Nephron progenitor cell (in vitro differentiated cells): ENCODE measurements around the gene EIF4G1.

Experiments used
- DNase-seq: peaks from one replicate; pipeline ENCODE4 v3.0.0; 2021
- H3K27ac Mint-ChIP-seq: 2 replicates; pipeline ENCODE4 v1.8.0; 2021; ENCODE audit warnings: mild to moderate bottlenecking, moderate library complexity, mixed read lengths
- H3K27me3 Mint-ChIP-seq: 2 replicates; pipeline ENCODE4 v1.8.0; 2021; ENCODE audit warnings: mild to moderate bottlenecking, low read depth, mixed read lengths; ENCODE audit not compliant: poor library complexity
- H3K36me3 Mint-ChIP-seq: 2 replicates; pipeline ENCODE4 v1.8.0; 2021; ENCODE audit warnings: low read depth, mixed read lengths
- H3K4me1 Mint-ChIP-seq: 2 replicates; pipeline ENCODE4 v1.8.0; 2021; ENCODE audit warnings: mixed read lengths
- H3K4me3 Mint-ChIP-seq: 2 replicates; pipeline ENCODE4 v1.8.0; 2021; ENCODE audit warnings: mild to moderate bottlenecking, moderate library complexity, mixed read lengths
- H3K9me3 Mint-ChIP-seq: 2 replicates; pipeline ENCODE4 v1.8.0; 2021; ENCODE audit warnings: mild to moderate bottlenecking, moderate library complexity, mixed read lengths
- TF ChIP-seq, protein P1 (sequence below): fragments of 200-600 bp; sonication (generic); IDR thresholded peaks from 2 replicates; pipeline ENCODE4 v1.5.0; 2021; ENCODE audit warnings: antibody characterized with exemption

The EIF4G1 gene

DNA sequence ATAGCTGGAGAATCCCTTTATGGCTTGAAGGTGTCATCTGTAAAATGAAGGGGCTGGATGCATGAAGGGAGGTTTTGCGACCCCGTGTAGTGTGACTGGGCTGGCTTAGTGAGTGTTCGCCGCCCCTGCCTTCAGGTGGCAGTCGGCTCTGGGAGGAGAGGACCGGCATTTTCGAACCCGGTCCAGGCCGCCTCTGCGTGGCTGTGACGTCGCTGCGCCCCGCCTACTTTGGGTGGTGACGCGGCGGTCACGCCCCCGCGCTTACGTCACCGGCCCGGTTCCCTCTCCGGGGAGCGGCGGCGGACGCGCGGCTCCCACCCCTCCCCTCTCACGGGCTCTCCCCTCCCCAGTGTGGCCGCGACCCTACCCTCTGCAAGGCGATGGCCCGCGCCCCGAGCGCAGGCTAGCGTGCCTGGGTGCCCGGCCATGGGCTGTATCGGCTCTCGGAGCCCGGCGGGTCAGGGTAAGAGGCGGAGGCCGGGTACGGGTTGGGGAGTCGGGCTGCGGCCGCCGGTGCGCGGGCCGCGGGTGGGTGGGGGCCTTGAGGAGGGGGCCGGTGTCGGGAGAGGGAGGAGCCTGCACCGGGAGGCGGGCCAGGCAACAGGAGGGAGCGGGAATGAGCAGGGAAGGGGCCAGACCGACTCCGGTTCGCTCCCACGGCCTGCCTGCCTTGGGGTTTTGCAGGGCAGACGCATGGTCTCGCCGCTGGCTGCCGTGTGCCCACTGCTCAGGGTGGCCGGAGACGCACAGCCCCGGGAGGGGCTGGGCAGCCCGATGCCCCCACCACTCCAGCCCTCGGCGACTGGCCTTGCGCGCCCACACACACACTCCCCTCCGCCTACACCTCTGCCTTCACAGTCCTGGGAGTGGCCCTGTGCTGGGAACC lies 21.5 kb downstream of the EIF4G1 start:
- H3K27ac Mint-ChIP-seq = peak overlapping the region; percentile 97

DNA sequence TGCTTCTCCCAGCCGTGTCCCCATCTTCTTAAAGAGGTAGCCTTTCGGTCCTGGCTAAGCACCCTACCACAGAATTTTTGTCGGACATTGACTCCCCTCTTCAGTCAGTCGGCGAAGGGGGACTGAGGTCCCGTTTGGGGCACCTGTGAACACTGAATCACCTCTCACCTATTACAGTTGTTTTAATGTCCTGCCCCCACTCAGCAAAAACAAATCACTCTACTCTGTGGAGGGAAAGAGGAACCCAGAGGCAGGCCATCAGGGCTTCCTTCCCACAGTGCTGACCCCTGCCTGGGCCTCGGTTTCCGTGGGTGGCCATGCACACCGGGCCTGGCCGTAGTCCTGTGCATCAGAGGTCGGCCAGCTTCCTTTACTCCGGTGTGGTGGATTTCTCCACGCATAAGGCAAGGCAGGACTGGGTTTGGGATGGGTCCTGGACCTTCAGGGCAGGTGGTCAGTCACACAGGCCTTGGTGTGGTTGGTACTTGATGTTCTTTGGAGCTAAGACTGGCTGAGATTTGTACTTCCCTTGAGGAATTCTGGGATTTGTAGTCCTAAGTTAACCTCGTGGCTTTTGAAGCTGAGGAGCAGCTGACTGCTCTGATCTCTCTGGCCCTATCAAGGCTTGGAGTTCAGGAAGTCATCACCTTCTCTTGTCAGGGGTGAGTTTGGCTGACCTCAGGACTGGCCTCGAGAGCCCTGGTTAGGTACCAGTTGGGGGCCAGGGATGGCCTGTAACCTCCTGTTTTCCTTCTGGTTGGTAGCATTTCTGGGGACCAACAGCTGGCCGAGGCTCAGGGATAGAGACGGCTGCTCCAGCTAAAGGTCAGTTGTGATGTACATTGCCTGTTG lies 22.4 kb downstream of the EIF4G1 start:
- TF ChIP-seq, protein P1, sequence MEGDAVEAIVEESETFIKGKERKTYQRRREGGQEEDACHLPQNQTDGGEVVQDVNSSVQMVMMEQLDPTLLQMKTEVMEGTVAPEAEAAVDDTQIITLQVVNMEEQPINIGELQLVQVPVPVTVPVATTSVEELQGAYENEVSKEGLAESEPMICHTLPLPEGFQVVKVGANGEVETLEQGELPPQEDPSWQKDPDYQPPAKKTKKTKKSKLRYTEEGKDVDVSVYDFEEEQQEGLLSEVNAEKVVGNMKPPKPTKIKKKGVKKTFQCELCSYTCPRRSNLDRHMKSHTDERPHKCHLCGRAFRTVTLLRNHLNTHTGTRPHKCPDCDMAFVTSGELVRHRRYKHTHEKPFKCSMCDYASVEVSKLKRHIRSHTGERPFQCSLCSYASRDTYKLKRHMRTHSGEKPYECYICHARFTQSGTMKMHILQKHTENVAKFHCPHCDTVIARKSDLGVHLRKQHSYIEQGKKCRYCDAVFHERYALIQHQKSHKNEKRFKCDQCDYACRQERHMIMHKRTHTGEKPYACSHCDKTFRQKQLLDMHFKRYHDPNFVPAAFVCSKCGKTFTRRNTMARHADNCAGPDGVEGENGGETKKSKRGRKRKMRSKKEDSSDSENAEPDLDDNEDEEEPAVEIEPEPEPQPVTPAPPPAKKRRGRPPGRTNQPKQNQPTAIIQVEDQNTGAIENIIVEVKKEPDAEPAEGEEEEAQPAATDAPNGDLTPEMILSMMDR = no peak
- peak overlapping the region; percentile 91 for H3K4me3 Mint-ChIP-seq
- no peak for DNase-seq
- peaks cover 25% of the 10 kb centered on the region for H3K36me3 Mint-ChIP-seq
- H3K4me1 Mint-ChIP-seq = peaks cover 35% of the 10 kb centered on the region
- H3K27ac Mint-ChIP-seq = peak overlapping the region; percentile 95
- no peaks in the 10 kb centered on the region for H3K9me3 Mint-ChIP-seq
- peaks cover 7% of the 10 kb centered on the region for H3K27me3 Mint-ChIP-seq

More for the DNA sequence above, 21.5 kb downstream of the EIF4G1 start:
- peak; percentile 95 for DNase-seq
- Mint-ChIP-seq H3K9me3 (no peaks in the 10 kb centered on the region), H3K36me3 (peaks cover 34% of the 10 kb centered on the region), H3K27me3 (peaks cover 7% of the 10 kb centered on the region), H3K4me1 (peaks cover 35% of the 10 kb centered on the region), H3K4me3 (peak overlapping the region; percentile 91)
- TF ChIP-seq, protein P1 = no peak

DNA sequence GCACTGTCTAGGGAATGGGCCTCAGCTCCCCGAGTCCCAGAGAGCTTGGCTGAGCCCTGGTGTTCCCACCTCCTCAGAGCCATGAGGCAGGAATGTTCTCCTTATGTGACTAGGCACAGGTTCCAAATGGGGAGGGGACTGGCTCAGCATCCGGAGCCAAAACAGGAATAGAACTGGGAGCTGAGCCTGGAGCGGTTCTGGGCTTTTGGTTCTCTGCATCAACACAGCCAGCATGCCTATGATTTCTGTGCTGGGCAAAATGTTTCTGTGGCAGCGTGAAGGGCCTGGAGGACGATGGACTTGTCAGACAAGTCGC lies 23.0 kb downstream of the EIF4G1 start, which contains the start of gene FAM131A:
Gene FAM131A, plus strand, starts transcription at position 202 of the 316 bp plus-strand sequence. Its CDS starts 31 bp downstream, at position 233.
- no peak for DNase-seq
- Mint-ChIP-seq H3K4me3 (peak within 1 kb of the TSS; percentile 91), H3K27ac (peak within 1 kb of the TSS; percentile 95), H3K9me3 (no peaks in the 10 kb centered on the region), H3K4me1 (peaks cover 35% of the 10 kb centered on the region), H3K36me3 (peaks cover 19% of the 10 kb centered on the region), H3K27me3 (peaks cover 7% of the 10 kb centered on the region)
- TF ChIP-seq, protein P1 = no peak

DNA sequence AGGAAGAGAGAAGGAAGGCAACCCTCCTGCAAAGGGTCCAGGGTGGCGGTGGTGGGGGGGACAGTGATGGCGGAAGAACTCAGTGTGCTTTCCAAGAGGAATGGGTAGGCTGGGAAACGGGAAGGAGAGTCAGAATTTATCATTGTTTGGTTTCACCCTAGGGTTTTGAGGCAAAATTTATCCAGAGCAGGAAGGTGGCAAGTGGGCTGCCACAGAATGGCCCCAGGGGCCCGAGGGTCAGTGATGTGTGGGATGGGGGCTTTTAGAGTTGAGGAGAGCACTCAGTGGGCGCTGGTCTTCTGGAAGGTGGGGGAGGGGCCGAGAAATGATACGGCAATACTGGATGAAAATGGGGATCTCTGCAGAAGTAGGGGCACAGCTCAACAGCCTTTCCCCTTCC lies 23.6 kb downstream of the EIF4G1 start:
- no peaks in the 10 kb centered on the region for H3K9me3 Mint-ChIP-seq
- H3K27me3 Mint-ChIP-seq = peaks cover 7% of the 10 kb centered on the region
- peaks cover 35% of the 10 kb centered on the region for H3K4me1 Mint-ChIP-seq
- TF ChIP-seq, protein P1 = no peak
- H3K36me3 Mint-ChIP-seq = peaks cover 17% of the 10 kb centered on the region
- no peak overlapping the region for H3K27ac Mint-ChIP-seq
- no peak for DNase-seq
- peak overlapping the region; percentile 68 for H3K4me3 Mint-ChIP-seq

DNA sequence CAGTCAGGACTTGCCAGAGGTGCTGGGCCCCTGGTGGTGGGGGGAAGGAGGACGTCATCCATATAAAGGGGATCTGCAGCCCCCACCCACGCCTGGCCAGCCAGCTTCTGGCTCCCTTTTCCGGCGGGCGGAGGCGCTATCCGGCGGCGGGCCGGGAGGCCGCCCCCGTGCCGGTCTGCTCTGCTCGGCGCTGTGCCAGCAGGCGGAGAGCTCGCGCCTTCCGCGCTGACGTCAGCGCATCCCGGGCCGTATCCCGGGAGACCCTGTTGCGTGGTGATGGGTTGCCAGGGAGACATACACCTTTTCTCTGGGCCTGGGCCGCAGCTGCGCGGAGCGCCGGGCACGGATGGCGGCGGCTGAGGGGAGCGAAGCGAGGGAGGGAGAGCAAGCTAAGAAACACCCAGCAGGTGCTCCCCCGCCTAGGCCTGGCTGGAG lies 24.1 kb downstream of the EIF4G1 start:
- Mint-ChIP-seq H3K36me3 (peaks cover 12% of the 10 kb centered on the region), H3K4me1 (peaks cover 35% of the 10 kb centered on the region), H3K27ac (no peak overlapping the region)

More for the DNA sequence above, 24.1 kb downstream of the EIF4G1 start:
- TF ChIP-seq, protein P1 = peak; percentile 19
- Mint-ChIP-seq H3K4me3 (no peak overlapping the region), H3K9me3 (no peaks in the 10 kb centered on the region), H3K27me3 (peaks cover 7% of the 10 kb centered on the region)
- DNase-seq = peak; percentile 81
